Peyer's patch (tissue), 4 donors: ENCODE data around the gene ZC3H7B. TPM values are rescaled to one million over a fixed set of nuclear protein-coding genes. Genes with fewer than 3 reads are reported as not detected.

Experiments used
- DNase-seq, 3 donors: peaks; one replicate each; pipeline ENCODE4 v3.0.0-alpha.2; 2017 to 2019
- H3K27ac ChIP-seq, 4 donors: fragments of 200-600 bp; sonication (generic); one replicate each; pipeline ENCODE4 v1.5.1; 2016 to 2019
- H3K27me3 ChIP-seq, 2 donors: fragments of 200-600 bp; sonication (generic); one replicate each; pipeline ENCODE4 v1.5.1; 2019
- H3K36me3 ChIP-seq, 3 donors: fragments of 200-600 bp; sonication (generic); one replicate each; pipeline ENCODE4 v1.5.1; 2016 to 2019
- H3K4me1 ChIP-seq, 4 donors: fragments of 200-600 bp; sonication (generic); one replicate each; pipeline ENCODE4 v1.5.1; 2016 to 2019
- H3K4me3 ChIP-seq, 4 donors: fragments of 200-600 bp; sonication (generic); 1 replicate in 3 of 4; 2 replicates in 1 of 4; pipeline ENCODE4 v1.5.1; 2016 to 2019; ENCODE audit warnings: mild to moderate bottlenecking in 1 of 4
- H3K9me3 ChIP-seq, 4 donors: fragments of 200-600 bp; sonication (generic); one replicate each; pipeline ENCODE4 v1.5.1; 2016 to 2019; ENCODE audit warnings: mild to moderate bottlenecking in 1 of 4
- POLR2A ChIP-seq, 2 donors: fragments of 450-650 bp; IDR thresholded peaks; one replicate each; pipeline ENCODE4 v1.5.1; 2017; ENCODE audit warnings: antibody characterized with exemption in 2 of 2, mild to moderate bottlenecking in 2 of 2, moderate library complexity in 2 of 2
- total RNA-seq, 4 donors: library from RNA; depleted of rRNA; stranded (reverse); fragments of >200 nt; gene quantifications; one replicate each; pipeline ENCODE4 v1.1.0, GENCODE V29; 2016
- TF ChIP-seq, protein P1 (sequence below), 6 experiments: fragments of 450-650 bp in 4 of 6; fragments of 200-600 bp in 2 of 6; sonication (generic) in 1 of 6; IDR thresholded peaks; one replicate each; pipeline ENCODE4 v1.5.1; 2017 to 2019; ENCODE audit warnings: antibody characterized with exemption in 6 of 6, mild to moderate bottlenecking in 3 of 6, moderate library complexity in 1 of 6

The ZC3H7B gene
- total RNA-seq, 4 donors from 2014 or later = 39.9 to 65.1 (median 60.0) TPM

- TF ChIP-seq, protein P1, sequence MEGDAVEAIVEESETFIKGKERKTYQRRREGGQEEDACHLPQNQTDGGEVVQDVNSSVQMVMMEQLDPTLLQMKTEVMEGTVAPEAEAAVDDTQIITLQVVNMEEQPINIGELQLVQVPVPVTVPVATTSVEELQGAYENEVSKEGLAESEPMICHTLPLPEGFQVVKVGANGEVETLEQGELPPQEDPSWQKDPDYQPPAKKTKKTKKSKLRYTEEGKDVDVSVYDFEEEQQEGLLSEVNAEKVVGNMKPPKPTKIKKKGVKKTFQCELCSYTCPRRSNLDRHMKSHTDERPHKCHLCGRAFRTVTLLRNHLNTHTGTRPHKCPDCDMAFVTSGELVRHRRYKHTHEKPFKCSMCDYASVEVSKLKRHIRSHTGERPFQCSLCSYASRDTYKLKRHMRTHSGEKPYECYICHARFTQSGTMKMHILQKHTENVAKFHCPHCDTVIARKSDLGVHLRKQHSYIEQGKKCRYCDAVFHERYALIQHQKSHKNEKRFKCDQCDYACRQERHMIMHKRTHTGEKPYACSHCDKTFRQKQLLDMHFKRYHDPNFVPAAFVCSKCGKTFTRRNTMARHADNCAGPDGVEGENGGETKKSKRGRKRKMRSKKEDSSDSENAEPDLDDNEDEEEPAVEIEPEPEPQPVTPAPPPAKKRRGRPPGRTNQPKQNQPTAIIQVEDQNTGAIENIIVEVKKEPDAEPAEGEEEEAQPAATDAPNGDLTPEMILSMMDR (IDR thresholded peaks at IDR 0.05) = no peak
- no peak for TF ChIP-seq POLR2A (IDR thresholded peaks at IDR 0.05)
- DNase-seq = no peak
- peak overlapping the region; percentile 79 to 95 (median 91) for H3K4me3 ChIP-seq
- peak overlapping the region; percentile 79 to 85 (median 84) for H3K27ac ChIP-seq
- H3K27me3 ChIP-seq = no peaks in the 10 kb centered on the region
- H3K36me3 ChIP-seq = no peaks in the 10 kb centered on the region
- no peaks in the 10 kb centered on the region for H3K9me3 ChIP-seq
- H3K4me1 ChIP-seq = peaks cover 0 to 31% (median 0%) of the 10 kb centered on the region in 4 donors
These were observed 869 bp downstream of the ZC3H7B start for GRCh38 chr22:41302021-41302767.

DNA sequence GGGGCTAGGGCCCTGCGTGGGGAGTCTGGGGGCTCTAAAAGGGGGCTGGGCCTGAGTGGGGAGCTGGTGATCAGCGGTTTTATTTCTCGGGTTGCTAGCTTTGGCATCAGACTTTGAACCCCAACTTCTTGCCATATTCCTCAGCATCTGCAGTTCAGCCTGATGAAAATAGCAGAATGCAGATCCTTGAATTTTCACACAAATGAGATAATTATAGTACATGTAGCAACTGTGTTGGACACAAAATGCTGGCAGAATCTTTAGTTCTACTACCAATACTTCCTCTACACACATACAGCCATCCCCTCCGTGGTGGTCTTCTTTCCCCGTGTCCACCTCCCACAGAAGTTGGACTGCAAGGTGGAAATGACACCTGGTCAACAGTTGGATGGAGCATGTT, 1.5 kb downstream of the ZC3H7B start:
- Histone ChIP-seq H3K36me3 (no peaks in the 10 kb centered on the region), H3K9me3 (no peaks in the 10 kb centered on the region), H3K4me1 (peaks cover 0 to 37% (median 2%) of the 10 kb centered on the region in 4 donors), H3K27ac (peak overlapping the region; percentile 79 to 85 (median 84)), H3K27me3 (no peaks in the 10 kb centered on the region), H3K4me3 (peak overlapping the region; percentile 79 to 95 (median 91))
- DNase-seq = no peak
- TF ChIP-seq POLR2A (IDR thresholded peaks at IDR 0.05) = no peak
- TF ChIP-seq, protein P1 (IDR thresholded peaks at IDR 0.05) = no peak

DNA sequence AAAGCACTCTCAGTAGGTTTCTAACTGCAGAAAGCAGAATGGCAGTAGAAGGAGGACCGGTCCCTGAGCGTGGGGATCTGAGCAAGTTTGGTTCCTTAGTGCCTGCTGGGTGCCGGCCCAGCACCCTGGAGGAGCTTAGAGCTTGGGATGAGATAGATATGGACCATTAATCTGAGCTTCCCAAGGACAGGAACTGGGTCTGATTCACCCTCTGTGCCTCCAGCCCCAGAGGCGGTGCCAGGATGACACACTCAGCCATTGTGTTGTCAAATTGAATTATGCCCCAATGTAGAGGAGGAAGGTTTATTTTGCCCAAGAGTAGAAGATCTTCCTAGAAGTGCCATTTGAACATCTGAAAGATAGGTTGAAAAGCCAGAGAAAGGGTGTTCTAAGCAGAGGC, 4.3 kb downstream of the ZC3H7B start:
- no peaks in the 10 kb centered on the region for H3K27me3 ChIP-seq
- no peak overlapping the region for H3K4me3 ChIP-seq
- H3K4me1 ChIP-seq = peaks cover 0 to 45% (median 6%) of the 10 kb centered on the region in 4 donors
- H3K9me3 ChIP-seq = no peaks in the 10 kb centered on the region
- no peak for TF ChIP-seq POLR2A (IDR thresholded peaks at IDR 0.05)
- H3K27ac ChIP-seq = no peak overlapping the region
- DNase-seq = no peak
- no peaks in the 10 kb centered on the region for H3K36me3 ChIP-seq

DNA sequence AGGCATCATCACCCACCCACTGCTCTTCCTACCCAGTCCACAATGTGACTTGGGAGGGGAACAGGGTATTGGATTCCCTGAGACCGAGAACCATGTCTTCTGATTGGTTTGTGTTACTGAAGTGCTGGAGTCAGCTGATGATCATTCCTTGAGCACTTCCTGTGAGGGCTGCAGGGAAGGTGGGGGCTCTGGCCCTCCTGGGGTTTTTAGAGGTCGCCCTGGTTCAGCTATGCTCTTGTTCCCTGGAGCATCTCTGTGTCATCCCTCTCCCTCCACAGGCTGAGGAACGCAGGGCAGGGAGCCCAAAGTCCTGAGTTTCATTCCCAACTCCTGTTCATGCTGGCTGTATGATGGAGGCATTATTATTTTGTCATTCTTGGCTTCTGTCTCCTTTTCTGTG, 6.7 kb downstream of the ZC3H7B start:
- no peak for TF ChIP-seq POLR2A (IDR thresholded peaks at IDR 0.05)
- TF ChIP-seq, protein P1 (IDR thresholded peaks at IDR 0.05) = no peak
- H3K4me1 ChIP-seq = peaks cover 0 to 38% (median 6%) of the 10 kb centered on the region in 4 donors
- no peak overlapping the region for H3K4me3 ChIP-seq
- H3K9me3 ChIP-seq = no peaks in the 10 kb centered on the region
- H3K27me3 ChIP-seq = no peaks in the 10 kb centered on the region
- H3K27ac ChIP-seq = peak overlapping the region; percentile 10 to 79 (median 58)
- H3K36me3 ChIP-seq = no peaks in the 10 kb centered on the region
- no peak for DNase-seq

- H3K27ac ChIP-seq = peak overlapping the region; percentile 10 to 79 (median 58)
- no peaks in the 10 kb centered on the region for H3K36me3 ChIP-seq
- TF ChIP-seq POLR2A (IDR thresholded peaks at IDR 0.05) = no peak
- TF ChIP-seq, protein P1 (IDR thresholded peaks at IDR 0.05) = no peak
- H3K27me3 ChIP-seq = no peaks in the 10 kb centered on the region
- no peaks in the 10 kb centered on the region for H3K9me3 ChIP-seq
- DNase-seq = peak in 2 of 3 donors; percentile 87 to 91
- no peak overlapping the region for H3K4me3 ChIP-seq
- H3K4me1 ChIP-seq = peaks cover 0 to 34% (median 6%) of the 10 kb centered on the region in 4 donors
These were observed 7.2 kb downstream of the ZC3H7B start for GRCh38 chr22:41308544-41308947.

DNA sequence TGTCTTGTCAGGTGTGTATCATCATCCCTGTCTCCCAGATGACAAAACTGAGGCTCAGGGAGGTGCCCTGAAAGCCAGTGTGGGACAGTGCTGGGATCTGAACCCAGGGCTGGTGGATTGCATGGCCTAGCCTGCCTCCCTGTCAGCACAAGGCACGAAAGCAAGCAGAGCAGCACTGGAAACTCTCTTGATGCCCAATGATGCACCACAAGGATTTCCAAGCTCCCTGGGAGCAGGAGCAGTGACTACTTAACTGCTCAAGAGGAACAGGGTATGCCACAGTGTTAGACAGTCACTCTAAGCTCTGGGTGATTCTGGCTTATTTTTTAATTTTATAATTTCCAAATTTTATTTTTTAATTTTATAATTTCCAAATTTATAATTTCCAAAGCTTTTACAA, 9.0 kb downstream of the ZC3H7B start:
- Histone ChIP-seq H3K27me3 (no peaks in the 10 kb centered on the region), H3K27ac (no peak overlapping the region), H3K4me3 (no peak overlapping the region), H3K9me3 (no peaks in the 10 kb centered on the region), H3K4me1 (peaks cover 0 to 28% (median 6%) of the 10 kb centered on the region in 4 donors), H3K36me3 (no peaks in the 10 kb centered on the region)
- TF ChIP-seq POLR2A (IDR thresholded peaks at IDR 0.05) = no peak
- TF ChIP-seq, protein P1 (IDR thresholded peaks at IDR 0.05) = no peak
- no peak for DNase-seq
